NCI-H2171 treated with DMSO at 0.1 percent for 48 hours (cell line): ENCODE data around the gene LMBR1L.
A peak's percentile ranks its signal among the peaks of the same experiment; 100 is the strongest.
"Not testable (repeated sequence)": the region's sequence is repeated elsewhere in the genome, so short reads cannot be mapped to it uniquely, and the experiment has no call there.

Experiments
- DNase-seq: peaks from one replicate; lab custom pipeline; 2025; lab: John Stamatoyannopoulos, UW

The LMBR1L gene

GRCh38 chr12:49086116-49086515 lies 24.5 kb downstream of the LMBR1L start:
- DNase-seq, result no peak

GRCh38 chr12:49084438-49084837 lies 26.2 kb downstream of the LMBR1L start:
- no peak for DNase-seq

GRCh38 chr12:49079793-49080192 lies 30.9 kb downstream of the LMBR1L start:
- no peak for DNase-seq

- no peak for DNase-seq
Observed at GRCh38 chr12:49070971-49071370, 39.7 kb downstream of the LMBR1L start.

GRCh38 chr12:49069507-49070346 lies 40.9 kb downstream of the LMBR1L start, which contains the start of gene RHEBL1:
Gene RHEBL1 (minus strand): TSS chr12:49069979. CDS start chr12:49069785, 194 bp downstream.
- peak; percentile 98 for DNase-seq

- peak; percentile 52 for DNase-seq
Observed at GRCh38 chr12:49068879-49069506, 41.7 kb downstream of the LMBR1L start.

DNA sequence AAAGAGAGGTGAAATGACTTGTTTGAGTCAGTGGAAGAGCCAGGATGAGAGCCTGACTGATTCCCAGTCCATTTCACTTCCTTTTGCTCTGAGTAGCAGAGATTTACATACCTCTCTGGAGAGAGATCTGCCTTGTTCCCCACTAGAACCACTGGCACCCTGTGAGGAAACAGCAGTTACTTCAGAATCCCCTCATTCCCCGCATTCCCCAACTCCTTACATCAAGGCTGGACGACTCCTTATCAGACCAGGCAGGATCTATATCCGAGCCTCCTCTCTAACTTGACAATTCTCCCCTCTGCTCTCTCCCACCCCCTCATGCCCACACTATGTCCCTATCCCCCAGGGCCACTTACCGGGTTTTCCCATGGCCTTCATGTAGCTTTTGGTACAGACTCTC lies 44.5 kb downstream of the LMBR1L start:
- DNase-seq, result no peak

- no peak for DNase-seq
Observed at GRCh38 chr12:49064767-49065152, 45.9 kb downstream of the LMBR1L start.

GRCh38 chr12:49061916-49062315 lies 48.7 kb downstream of the LMBR1L start:
- not testable (repeated sequence) for DNase-seq

DNA sequence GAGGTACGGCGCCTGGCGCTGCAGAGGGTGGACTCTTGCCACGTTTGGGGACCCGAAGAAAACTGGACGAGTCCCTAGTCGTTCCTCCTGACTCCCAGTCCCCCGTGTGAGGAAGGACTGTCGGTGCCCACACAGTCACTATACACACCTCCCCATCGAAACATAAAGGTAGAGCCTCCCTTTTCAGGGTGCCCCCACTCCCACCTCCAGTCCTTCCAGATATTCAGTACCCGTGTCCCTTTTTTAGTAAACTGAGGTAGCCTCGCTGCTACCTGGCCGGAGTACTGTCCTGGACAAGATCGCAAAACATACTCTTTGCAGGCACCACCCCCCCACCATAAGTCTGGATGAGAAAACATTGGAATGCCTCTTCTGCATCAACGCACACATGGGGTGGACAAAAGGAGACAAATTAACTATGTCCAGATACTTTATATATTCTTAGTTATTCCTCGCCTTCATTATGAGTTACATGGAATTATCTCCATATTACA lies 49.4 kb downstream of the LMBR1L start:
- DNase-seq, result no peak

- peak; percentile 92 for DNase-seq
Observed at GRCh38 chr12:49060237-49061156, 50.1 kb downstream of the LMBR1L start, which contains the start of gene KMT2D. Gene KMT2D (minus strand): TSS chr12:49060794. CDS start chr12:49055324, 5,470 bp downstream.

DNA sequence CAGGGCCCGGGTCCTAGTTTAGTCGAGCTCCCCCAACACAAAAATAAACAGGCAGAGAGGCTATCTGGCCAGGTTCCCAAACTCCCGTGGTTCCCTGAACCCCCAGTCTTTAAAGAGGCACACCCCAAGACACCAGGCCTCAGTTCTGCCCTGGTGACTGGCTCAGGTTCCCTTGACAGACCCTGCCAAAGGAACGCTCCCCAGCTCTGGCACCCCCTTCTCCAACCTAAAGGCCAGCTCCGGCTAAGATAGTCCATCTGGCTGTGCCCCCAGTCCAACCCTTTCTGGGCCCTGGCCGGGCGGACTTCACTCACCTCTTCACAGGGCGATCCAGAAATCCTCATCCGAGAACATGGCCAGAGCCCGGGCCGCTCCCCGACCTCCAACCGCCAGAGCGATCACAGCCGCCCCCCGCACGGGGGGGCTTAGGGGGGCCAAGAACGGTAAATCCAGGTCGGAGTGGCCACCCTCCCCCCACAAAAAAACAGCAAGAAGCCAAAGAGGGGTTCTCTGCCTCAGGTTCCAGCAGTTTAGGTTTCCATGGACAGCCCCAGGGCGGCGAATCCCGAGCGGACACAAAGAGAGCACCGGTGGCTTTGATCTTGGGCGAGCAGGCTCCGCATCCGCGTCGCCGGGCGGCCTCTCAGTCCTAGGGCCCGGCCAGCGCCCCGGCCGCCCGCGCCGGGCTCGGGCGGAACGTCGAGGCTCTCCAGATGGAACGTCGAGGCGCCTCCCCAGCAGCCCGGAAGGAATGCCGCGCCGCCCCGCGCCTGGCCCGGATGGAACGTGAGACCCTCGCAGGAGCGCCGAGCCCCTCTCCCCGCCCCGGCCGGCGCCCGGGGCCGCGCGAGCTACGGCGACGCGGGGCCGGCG lies 51.1 kb downstream of the LMBR1L start:
- DNase-seq, result peak; percentile 44

GRCh38 chr12:49059045-49059298 lies 51.7 kb downstream of the LMBR1L start:
- DNase-seq, result no peak

DNA sequence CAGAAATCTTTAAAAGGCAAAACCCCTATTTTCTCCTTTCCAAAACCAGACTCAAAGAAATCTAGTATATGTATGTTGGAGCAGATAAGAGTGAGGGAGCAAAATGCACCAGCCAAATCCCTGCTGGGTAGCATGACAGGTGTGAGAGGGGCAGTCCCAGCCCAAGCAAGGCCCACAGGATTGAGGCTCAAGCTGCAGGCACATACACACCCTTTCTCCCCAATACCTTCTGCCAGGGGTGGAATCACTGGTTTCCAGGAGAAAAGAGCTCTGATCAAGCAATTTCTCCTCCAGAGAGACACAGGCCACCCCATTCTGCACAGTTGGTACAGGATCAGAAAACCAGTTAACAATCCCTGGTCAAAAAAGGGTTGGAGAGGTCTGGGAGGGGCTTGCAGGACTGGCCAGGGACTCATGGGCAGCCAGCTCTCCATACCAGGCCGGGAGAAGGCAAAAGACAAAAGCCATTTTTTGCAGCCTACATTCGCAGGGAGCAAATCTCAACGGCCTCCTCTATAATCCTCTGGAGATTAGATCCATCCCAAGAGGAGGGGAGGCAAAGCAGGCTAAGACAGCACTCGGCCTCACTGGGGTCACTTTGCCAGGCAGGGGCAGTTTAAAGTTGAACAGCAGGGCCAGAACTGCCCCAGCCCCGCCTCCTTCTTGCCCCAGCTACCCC lies 52.1 kb downstream of the LMBR1L start:
- no peak for DNase-seq

- DNase-seq, result no peak
Observed at GRCh38 chr12:49057888-49058287, 52.8 kb downstream of the LMBR1L start.

DNA sequence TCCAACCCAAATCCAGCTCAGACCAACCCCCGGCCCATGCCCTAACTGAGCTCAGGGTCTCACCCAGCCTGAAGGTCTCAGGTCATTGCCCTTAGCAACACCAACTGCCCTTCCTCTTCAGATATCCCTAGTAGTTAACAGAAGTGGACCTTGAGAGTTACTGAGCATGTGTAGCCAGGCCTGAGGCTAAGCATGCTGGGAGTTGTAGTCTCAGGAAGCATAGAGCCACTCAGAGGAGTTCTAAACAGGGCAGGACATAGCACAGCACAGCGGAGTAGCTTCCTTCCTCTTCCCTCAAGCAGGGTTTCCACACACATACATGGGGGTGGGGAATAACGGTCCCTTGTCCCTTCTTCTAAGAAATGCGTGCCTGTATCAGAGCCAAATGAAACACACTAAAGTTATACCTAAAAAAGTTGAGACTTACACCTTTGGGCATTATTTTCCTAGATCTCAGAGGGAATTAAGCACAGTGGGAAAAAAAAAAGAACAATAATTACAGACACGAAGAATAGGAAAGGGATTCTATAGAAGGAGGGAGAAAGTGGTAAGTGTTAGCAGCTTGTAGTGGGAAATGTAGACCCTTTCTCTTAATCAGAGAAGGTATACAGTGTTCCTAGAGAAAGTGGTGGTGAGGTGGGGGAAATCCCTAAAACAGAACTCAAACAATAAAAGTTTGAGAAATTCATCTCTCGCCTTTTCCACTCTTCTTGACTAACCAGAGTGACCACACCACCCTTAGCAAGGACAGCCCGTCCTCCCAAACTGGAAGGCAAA lies 54.5 kb downstream of the LMBR1L start:
- DNase-seq, result no peak

GRCh38 chr12:49055092-49055491 lies 55.6 kb downstream of the LMBR1L start:
- no peak for DNase-seq

- DNase-seq, result no peak
Observed at GRCh38 chr12:49054524-49054923, 56.1 kb downstream of the LMBR1L start.

DNA sequence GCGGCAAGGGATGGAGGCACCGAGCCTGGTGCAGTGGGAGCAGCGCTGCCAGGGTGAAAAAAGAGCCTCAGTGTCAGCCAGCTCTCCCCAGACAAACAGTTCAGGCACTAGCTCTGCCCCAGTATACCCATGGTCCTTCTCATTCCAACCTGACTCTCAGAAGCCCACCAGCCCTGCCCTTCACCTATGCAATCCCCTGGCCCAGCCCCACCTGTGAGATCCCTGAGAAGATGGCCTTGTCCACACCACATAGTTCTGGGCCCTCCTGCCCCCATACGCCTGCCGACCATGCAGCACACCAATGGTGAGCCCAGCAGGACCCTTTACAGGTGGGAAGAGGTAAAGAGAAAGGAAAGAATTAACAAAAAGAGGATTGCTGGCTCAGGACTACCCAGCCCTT lies 56.6 kb downstream of the LMBR1L start:
- DNase-seq, result no peak
